Ovary (tissue), 9 donors: ENCODE measurements around the gene KIF16B. TPM values are rescaled to one million over a fixed set of nuclear protein-coding genes. Genes with fewer than 3 reads are reported as not detected.

Source experiments
- DNase-seq, 5 donors: peaks; one replicate each; pipeline ENCODE4 v3.0.0-alpha.2; 2019 to 2020
- H3K27ac ChIP-seq, 2 donors: fragments of 200-600 bp; one replicate each; pipeline versions ENCODE4 v1.5.1 to v1.8.0; 2019 to 2022
- H3K27me3 ChIP-seq: fragments of 200-600 bp; one replicate; pipeline ENCODE4 v1.8.0; 2022
- H3K36me3 ChIP-seq: fragments of 200-600 bp; sonication (generic); one replicate; pipeline ENCODE4 v1.5.1; 2019
- H3K4me1 ChIP-seq: one replicate; pipeline ENCODE4 v1.8.1; 2013; ENCODE audit warnings: mild to moderate bottlenecking, moderate library complexity; ENCODE audit not compliant: insufficient read depth
- H3K4me3 ChIP-seq: fragments of 200-600 bp; sonication (generic); one replicate; pipeline ENCODE4 v1.5.1; 2017
- H3K9me3 ChIP-seq, 2 donors: fragments of 200-600 bp in 1 of 2; sonication (generic) in 1 of 2; one replicate each; pipeline versions ENCODE4 v1.5.1 to v1.8.1; 2013 to 2019; ENCODE audit warnings: mild to moderate bottlenecking in 1 of 2, moderate library complexity in 1 of 2
- EP300 ChIP-seq: sonication (generic); formaldehyde crosslinking; IDR thresholded peaks from one replicate; pipeline ENCODE4 v1.6.1; 2017; ENCODE audit warnings: antibody characterized with exemption
- POLR2A ChIP-seq: fragments of 450-650 bp; IDR thresholded peaks from one replicate; pipeline ENCODE4 v1.6.1; 2017; ENCODE audit warnings: antibody characterized with exemption, mild to moderate bottlenecking, moderate library complexity
- WGBS, 3 donors: extraction: QIAGEN DNeasy Blood & Tissue Kit in 1 of 3; methylation state at CpG; one replicate each; pipeline versions ENCODE4 v1.1.5 to v1.1.7; 2013 to 2017; 5-methylcytosine and 5-hydroxymethylcytosine counted together
- intact Hi-C, 4 donors: fragments of 100-400 bp; cut with DNase I; formaldehyde crosslinking; loops; one replicate each; pipeline versions ENCODE4 v1.11.0 to v1.15.1; 2022 to 2023
- polyA plus RNA-seq, 2 donors: library from polyadenylated mRNA; stranded (reverse); fragments of 200-250 nt in 1 of 2; fragments of 350-450 nt in 1 of 2; fragmentation: Illumina TruSeq in 1 of 2; extraction: RNeasy Lipid Tissue Mini Kit (QIAGEN cat#74804) in 1 of 2; gene quantifications; one replicate each; pipeline ENCODE4 v1.2.3, GENCODE V29; 2013 to 2014
- total RNA-seq, 7 donors: library from RNA; depleted of rRNA in 2 of 7; stranded (reverse); fragments of >200 nt in 2 of 7; fragmentation: NEBNext Ultra II Directional in 3 of 7; extraction: Animal tissue kit (Norgen Biotek cat#: 25700) in 3 of 7; gene quantifications; one replicate each; pipeline versions ENCODE4 v1.1.0 to v1.2.4, GENCODE V29; 2016 to 2023
- TF ChIP-seq, protein P1 (sequence below), 3 donors: fragments of 450-650 bp in 2 of 3; fragments of 200-600 bp in 1 of 3; IDR thresholded peaks; one replicate each; pipeline versions ENCODE4 v1.5.1 to v1.8.0; 2016 to 2022; ENCODE audit warnings: antibody characterized with exemption in 3 of 3, mild to moderate bottlenecking in 1 of 3
- donor health status: DM: no; HTN: no; CAD: no; lungs with moderate emphysema.
- donor health status: DM: no; HTN: no; CAD: no.
- donor health status: Bipolar disorder and iron deficiency.
- donor health status: DM: yes; HTN: yes; CAD: no.
- donor health status: DM: no; HTN: no; CAD: no.
- donor health status: DM: yes; HTN: yes; CAD: no.

Gene KIF16B
- total and polyA plus RNA-seq, 9 donors = 10.9 to 28.1 (median 20.2) TPM

DNA sequence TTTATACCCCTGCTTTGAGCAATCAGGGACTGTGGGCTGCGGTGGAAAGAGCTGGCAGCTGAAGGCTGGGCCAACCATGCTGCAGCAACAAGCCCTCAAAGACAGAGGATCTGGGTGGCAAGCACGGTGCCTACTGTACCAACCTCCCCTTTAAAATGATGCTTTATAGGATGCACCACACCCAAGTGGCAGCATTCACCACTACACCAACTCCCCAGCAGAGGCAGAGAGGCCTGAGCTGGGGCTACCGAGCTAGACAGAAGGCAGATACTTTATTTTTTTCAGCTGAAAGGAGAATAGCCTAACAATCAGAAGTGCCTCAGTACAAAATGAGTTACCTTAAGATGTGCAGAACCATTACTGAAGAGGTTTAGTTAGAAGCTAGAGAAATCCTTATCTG lies 31.4 kb downstream of the KIF16B start:
- H3K27ac ChIP-seq = no peak overlapping the region
- intact Hi-C loops = no loop called here

DNA sequence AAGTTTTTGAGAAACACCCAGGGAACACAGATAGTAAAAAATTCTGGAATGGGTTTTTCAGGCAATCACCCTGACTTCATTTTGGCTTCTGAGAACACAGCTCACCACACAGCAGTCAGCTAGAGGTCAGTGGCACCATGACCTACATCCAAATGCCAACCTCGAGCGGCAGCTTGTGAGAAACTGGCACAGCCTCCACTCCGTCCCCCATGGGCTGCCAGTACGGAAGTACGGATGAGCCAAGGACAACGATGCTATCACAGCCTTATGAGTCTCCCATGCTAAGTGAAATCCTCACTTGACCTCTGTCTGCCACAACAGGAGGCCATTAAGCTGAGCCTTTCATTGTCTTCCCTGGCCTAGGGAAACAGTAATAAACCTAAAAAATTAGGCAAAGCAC lies 32.0 kb downstream of the KIF16B start:
- TF ChIP-seq POLR2A (no peak), EP300 (no peak)
- TF ChIP-seq, protein P1, sequence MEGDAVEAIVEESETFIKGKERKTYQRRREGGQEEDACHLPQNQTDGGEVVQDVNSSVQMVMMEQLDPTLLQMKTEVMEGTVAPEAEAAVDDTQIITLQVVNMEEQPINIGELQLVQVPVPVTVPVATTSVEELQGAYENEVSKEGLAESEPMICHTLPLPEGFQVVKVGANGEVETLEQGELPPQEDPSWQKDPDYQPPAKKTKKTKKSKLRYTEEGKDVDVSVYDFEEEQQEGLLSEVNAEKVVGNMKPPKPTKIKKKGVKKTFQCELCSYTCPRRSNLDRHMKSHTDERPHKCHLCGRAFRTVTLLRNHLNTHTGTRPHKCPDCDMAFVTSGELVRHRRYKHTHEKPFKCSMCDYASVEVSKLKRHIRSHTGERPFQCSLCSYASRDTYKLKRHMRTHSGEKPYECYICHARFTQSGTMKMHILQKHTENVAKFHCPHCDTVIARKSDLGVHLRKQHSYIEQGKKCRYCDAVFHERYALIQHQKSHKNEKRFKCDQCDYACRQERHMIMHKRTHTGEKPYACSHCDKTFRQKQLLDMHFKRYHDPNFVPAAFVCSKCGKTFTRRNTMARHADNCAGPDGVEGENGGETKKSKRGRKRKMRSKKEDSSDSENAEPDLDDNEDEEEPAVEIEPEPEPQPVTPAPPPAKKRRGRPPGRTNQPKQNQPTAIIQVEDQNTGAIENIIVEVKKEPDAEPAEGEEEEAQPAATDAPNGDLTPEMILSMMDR (IDR thresholded peaks at IDR 0.05) = no peak
- Histone ChIP-seq H3K27me3 (no peaks in the 10 kb centered on the region), H3K9me3 (no peaks in the 10 kb centered on the region), H3K4me1 (peaks cover 20% of the 10 kb centered on the region), H3K36me3 (no peaks in the 10 kb centered on the region), H3K4me3 (no peak overlapping the region), H3K27ac (no peak overlapping the region)
- DNase-seq = no peak
- WGBS, 3 donors = 57 to 77% (median 60%) methylated on average over 6 of the region's 6 CpGs
- intact Hi-C loops = no loop called here

More for the DNA sequence above, 31.4 kb downstream of the KIF16B start:
- H3K9me3 ChIP-seq = no peaks in the 10 kb centered on the region
- peaks cover 19% of the 10 kb centered on the region for H3K4me1 ChIP-seq
- H3K4me3 ChIP-seq = no peak overlapping the region
- no peak for DNase-seq
- no peaks in the 10 kb centered on the region for H3K36me3 ChIP-seq
- WGBS, 3 donors = 66 to 70% (median 67%) methylated on average over 3 of the region's 3 CpGs
- TF ChIP-seq POLR2A (no peak), EP300 (no peak)
- TF ChIP-seq, protein P1 (IDR thresholded peaks at IDR 0.05) = no peak
- H3K27me3 ChIP-seq = no peaks in the 10 kb centered on the region

DNA sequence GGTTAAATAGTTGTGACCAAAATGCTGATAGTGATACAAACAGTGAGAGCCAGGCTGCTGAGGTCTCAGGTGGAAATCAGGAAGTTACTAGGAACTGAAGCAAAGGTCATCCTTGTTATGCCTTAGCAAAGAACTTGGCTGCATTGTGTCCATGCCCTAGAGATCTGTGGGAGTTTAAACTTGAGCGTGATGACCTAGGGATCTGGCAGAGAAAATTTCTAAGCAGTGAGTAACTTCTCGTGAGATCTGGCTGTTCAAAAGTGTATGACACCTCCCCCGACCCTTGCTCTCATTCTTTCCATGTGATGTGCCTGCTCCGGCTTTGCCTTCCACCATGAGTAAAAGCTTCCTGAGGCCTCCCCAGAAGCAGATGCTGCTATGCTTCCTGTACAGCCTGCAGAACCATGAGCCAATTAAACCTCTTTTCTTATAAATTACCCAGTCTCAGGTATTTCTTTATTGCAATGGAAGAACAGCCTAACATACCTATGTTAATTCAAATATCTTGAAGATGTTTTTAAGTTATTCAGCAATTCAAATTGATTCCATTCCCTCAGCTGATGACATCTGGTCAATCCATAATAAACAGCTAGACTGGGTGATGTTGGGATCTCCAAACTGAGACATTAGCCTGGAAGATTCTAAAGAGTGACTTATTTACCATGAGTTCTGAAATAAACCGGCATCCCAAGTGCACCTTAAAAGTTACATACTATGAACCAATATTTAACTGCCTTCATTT lies 33.8 kb downstream of the KIF16B start:
- Histone ChIP-seq H3K4me3 (no peak overlapping the region), H3K9me3 (no peaks in the 10 kb centered on the region), H3K27me3 (no peaks in the 10 kb centered on the region), H3K36me3 (no peaks in the 10 kb centered on the region), H3K4me1 (peaks cover 20% of the 10 kb centered on the region), H3K27ac (no peak overlapping the region)
- DNase-seq = no peak
- intact Hi-C loops = no loop called here
- TF ChIP-seq, protein P1 (IDR thresholded peaks at IDR 0.05) = no peak
- TF ChIP-seq POLR2A (no peak), EP300 (no peak)
- WGBS, 3 donors = 60 to 68% (median 61%) methylated on average over 5 of the region's 5 CpGs

DNA sequence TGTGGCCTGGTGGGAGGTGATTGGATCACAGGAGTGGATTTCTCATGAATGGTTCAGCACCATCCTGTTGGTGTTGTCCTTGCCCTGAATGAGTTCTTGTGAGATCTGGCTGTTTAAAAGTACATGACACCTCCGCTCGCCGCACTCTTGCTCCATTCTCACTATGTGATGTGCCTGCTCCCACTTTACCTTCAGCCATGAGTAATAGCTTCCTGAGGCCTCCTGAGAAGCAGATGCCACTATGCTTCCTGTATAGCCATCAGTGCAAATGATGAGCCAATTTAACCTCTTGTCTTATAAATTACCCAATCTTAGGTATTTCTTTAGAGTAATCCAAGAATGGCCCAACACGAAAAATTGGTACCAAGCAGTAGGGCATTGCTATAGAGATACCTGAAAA lies 34.5 kb downstream of the KIF16B start:
- Histone ChIP-seq H3K4me1 (peaks cover 20% of the 10 kb centered on the region), H3K36me3 (no peaks in the 10 kb centered on the region), H3K27ac (no peak overlapping the region), H3K27me3 (no peaks in the 10 kb centered on the region), H3K4me3 (no peak overlapping the region), H3K9me3 (no peaks in the 10 kb centered on the region)
- TF ChIP-seq, protein P1 (IDR thresholded peaks at IDR 0.05) = no peak
- no peak for TF ChIP-seq EP300
- TF ChIP-seq POLR2A = no peak
- WGBS, 3 donors = 94 to 100% (median 97%) methylated on average over 4 of the region's 4 CpGs
- DNase-seq = no peak
- intact Hi-C loops = no loop called here
